Measurements from ENCODE around the gene LINC00305. TPM values are rescaled to one million over a fixed set of nuclear protein-coding genes. Genes with fewer than 3 reads are reported as not detected.

LINC00305 gene
- total RNA-seq, 1 donor from 2014 or later: not detected

DNA sequence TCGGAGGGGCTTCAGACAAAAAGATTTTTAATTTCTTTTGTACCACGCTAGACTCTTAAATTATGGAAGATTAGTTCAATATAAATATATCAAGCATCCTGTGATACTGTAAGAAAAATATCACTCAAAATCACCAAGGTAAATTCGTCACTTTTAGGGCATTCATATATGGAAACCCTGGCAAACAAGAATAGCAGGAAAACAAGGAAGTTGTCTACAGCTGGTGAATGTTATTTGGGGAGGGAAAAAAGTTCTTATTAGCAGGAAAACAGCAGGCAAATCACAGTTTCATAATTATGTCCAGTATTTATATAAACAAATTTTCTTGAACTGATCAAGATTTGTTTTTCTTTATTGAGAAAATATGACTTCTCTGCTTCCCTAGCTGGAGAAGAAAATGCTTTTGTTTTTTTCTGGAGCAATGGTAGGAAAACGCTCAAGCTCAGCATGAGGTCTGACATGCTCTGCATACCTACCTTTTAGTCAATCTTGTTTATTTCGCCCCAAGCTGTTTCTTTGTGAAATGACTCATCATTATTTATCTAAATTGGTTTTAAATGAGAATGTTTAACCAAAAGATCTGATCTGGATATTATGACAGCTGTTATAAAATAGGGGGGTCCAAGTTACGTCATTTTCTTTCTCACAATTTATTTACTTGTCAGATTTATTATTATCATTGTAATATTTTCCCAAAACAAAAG is 14.7 kb downstream of the LINC00305 start:
- H3K36me3 ChIP-seq: no peaks in the 10 kb centered on the region
- H3K9me3 ChIP-seq: no peaks in the 10 kb centered on the region
- H3K4me3 ChIP-seq: no peak overlapping the region
- H3K4me1 ChIP-seq: no peaks in the 10 kb centered on the region
- H3K27me3 ChIP-seq: no peaks in the 10 kb centered on the region
- TF ChIP-seq POLR2A (IDR thresholded peaks at IDR 0.05): no peak
- TF ChIP-seq POLR2AphosphoS5 (IDR thresholded peaks at IDR 0.05; ENCODE audit: insufficient read depth in 1 of 2, low read depth in 1 of 2): no peak
- intact Hi-C loops (cut with DNase I): no loop called here
- no peak overlapping the region for H3K27ac ChIP-seq
- DNase-seq (ENCODE audit: extremely low spot score in 2 of 2): no peak

DNA sequence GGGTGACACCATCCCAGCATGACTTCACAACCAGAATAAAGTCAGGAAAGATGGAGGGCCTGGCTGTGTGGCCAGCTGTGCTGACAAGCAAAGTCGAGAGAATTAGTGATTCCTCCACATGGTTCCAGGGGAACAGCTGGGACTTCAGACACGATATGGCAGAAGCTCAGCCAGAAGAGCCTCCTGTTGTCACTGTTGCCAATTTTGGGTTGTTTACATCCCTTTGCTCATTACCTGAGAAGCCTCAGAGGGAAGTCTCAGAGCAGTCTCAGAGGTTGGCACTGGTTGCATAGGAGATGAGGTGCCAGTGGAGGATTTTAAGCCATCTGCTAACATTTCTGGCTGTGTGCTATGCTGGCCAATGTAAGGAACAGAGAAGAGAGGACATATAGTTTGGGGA is 16.0 kb downstream of the LINC00305 start:
- Histone ChIP-seq H3K4me3 (no peak overlapping the region), H3K9me3 (no peaks in the 10 kb centered on the region), H3K27me3 (no peaks in the 10 kb centered on the region), H3K36me3 (no peaks in the 10 kb centered on the region), H3K27ac (no peak overlapping the region), H3K4me1 (no peaks in the 10 kb centered on the region)
- TF ChIP-seq, protein P1, sequence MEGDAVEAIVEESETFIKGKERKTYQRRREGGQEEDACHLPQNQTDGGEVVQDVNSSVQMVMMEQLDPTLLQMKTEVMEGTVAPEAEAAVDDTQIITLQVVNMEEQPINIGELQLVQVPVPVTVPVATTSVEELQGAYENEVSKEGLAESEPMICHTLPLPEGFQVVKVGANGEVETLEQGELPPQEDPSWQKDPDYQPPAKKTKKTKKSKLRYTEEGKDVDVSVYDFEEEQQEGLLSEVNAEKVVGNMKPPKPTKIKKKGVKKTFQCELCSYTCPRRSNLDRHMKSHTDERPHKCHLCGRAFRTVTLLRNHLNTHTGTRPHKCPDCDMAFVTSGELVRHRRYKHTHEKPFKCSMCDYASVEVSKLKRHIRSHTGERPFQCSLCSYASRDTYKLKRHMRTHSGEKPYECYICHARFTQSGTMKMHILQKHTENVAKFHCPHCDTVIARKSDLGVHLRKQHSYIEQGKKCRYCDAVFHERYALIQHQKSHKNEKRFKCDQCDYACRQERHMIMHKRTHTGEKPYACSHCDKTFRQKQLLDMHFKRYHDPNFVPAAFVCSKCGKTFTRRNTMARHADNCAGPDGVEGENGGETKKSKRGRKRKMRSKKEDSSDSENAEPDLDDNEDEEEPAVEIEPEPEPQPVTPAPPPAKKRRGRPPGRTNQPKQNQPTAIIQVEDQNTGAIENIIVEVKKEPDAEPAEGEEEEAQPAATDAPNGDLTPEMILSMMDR (IDR thresholded peaks at IDR 0.05): no peak
- TF ChIP-seq POLR2AphosphoS5 (IDR thresholded peaks at IDR 0.05; ENCODE audit: insufficient read depth in 1 of 2, low read depth in 1 of 2) (no peak), POLR2A (IDR thresholded peaks at IDR 0.05) (no peak)
- intact Hi-C loops (cut with DNase I): no loop called here
- DNase-seq (ENCODE audit: extremely low spot score in 2 of 2): no peak

DNA sequence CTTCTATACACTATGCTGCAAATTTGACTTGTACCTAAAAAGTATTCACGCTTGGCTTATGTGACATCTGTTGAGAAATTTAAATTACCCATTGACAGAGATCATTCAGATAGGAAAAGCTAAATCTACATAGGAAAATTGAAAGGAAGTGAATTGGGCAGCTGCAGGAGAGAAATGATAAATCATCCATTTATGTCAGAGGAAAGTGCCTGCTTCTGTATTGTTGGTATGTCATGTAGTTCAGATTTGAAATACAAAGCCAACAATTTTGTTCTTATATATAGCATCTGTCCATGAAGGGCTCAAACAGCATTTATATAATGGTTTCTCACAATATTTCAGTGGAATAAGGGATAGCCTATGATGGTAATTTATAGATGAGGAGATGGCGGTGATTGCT is 17.6 kb downstream of the LINC00305 start:
- TF ChIP-seq POLR2AphosphoS5 (IDR thresholded peaks at IDR 0.05; ENCODE audit: insufficient read depth in 1 of 2, low read depth in 1 of 2) (no peak), POLR2A (IDR thresholded peaks at IDR 0.05) (no peak)
- TF ChIP-seq, protein P1 (IDR thresholded peaks at IDR 0.05): no peak
- no peak for DNase-seq (ENCODE audit: extremely low spot score in 2 of 2)
- Histone ChIP-seq H3K4me1 (no peaks in the 10 kb centered on the region), H3K4me3 (no peak overlapping the region), H3K36me3 (no peaks in the 10 kb centered on the region), H3K27me3 (no peaks in the 10 kb centered on the region), H3K27ac (no peak overlapping the region), H3K9me3 (no peaks in the 10 kb centered on the region)
- intact Hi-C loops (cut with DNase I): no loop called here

DNA sequence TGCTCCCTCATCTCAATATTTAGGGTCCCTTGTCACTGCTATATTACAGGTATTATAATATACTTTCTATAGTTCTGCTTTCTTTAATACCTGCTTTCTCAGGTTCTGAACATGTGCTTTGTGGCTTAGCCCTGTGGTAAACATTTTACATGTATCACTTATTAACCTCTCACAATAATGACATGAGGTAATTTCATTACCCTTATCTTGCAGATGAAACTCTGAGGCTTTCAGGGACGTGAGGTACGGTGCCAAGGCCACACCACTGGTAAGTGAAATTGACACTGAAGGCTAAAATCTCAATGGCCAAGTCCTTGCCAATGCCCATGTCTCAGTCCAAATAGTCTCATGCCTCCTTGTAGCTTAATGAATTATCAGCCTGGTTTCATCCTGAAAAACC is 21.7 kb downstream of the LINC00305 start:
- H3K4me3 ChIP-seq: no peak overlapping the region
- no peaks in the 10 kb centered on the region for H3K27me3 ChIP-seq
- intact Hi-C loops (cut with DNase I): no loop called here
- H3K4me1 ChIP-seq: no peaks in the 10 kb centered on the region
- no peak for DNase-seq (ENCODE audit: extremely low spot score in 2 of 2)
- no peak overlapping the region for H3K27ac ChIP-seq
- no peaks in the 10 kb centered on the region for H3K36me3 ChIP-seq
- no peaks in the 10 kb centered on the region for H3K9me3 ChIP-seq
- TF ChIP-seq, protein P1 (IDR thresholded peaks at IDR 0.05): no peak
- TF ChIP-seq POLR2A (IDR thresholded peaks at IDR 0.05) (no peak), POLR2AphosphoS5 (IDR thresholded peaks at IDR 0.05; ENCODE audit: insufficient read depth in 1 of 2, low read depth in 1 of 2) (no peak)

DNA sequence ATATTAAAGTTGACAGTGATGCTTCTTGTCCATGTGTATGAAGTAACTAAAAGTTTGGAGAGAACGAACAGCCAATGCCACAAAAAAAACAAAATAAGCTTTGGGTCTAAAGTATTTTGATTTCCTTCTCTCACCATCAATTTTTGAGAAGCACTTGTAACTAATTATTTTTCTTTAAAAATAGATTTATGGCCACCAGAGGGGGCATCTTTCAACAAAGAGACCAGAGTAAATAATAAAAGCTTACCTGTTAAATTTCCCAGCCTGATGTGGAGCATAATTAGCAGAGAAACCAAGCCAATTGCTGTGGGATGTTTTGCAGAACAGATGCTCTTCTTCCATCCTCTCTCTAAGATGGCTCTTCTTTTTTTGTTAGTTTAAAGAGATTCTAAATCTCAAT is 29.0 kb downstream of the LINC00305 start:
- Histone ChIP-seq H3K27me3 (no peaks in the 10 kb centered on the region), H3K27ac (no peak overlapping the region), H3K4me1 (no peaks in the 10 kb centered on the region), H3K36me3 (no peaks in the 10 kb centered on the region), H3K9me3 (no peaks in the 10 kb centered on the region), H3K4me3 (no peak overlapping the region)
- no peak for DNase-seq (ENCODE audit: extremely low spot score in 2 of 2)
- TF ChIP-seq, protein P1 (IDR thresholded peaks at IDR 0.05): no peak
- no peak for TF ChIP-seq POLR2A (IDR thresholded peaks at IDR 0.05)
- TF ChIP-seq POLR2AphosphoS5 (IDR thresholded peaks at IDR 0.05; ENCODE audit: insufficient read depth in 1 of 2, low read depth in 1 of 2): no peak
- intact Hi-C loops (cut with DNase I): no loop called here
